Natural killer cell (primary cell): Measurements from ENCODE around the gene DPYSL5. TPM values are rescaled to one million over a fixed set of nuclear protein-coding genes. Genes with fewer than 3 reads are reported as not detected.

Experiments
- ATAC-seq, 3 donors: fragments of 150-1000 bp in 2 of 3; fragments of 200-7000 bp in 1 of 3; cut with Tn5 transposase; 1 replicate in 1 of 3; 2 replicates in 2 of 3; pipeline ENCODE4 v1.10.0; 2021; ENCODE audit warnings: mild to moderate bottlenecking in 2 of 3, moderate library complexity in 2 of 3
- DNase-seq, 2 donors: peaks; one replicate each; pipeline versions ENCODE4 v3.0.0 to v3.0.0-alpha.2; 2013 to 2021; ENCODE audit warnings: mixed read lengths in 1 of 2
- H3K27ac ChIP-seq: one replicate; pipeline ENCODE4 v1.5.1; 2013; ENCODE audit warnings: mild to moderate bottlenecking, low read length
- H3K27me3 ChIP-seq: one replicate; pipeline ENCODE4 v1.6.1; 2013; ENCODE audit warnings: low read length; ENCODE audit not compliant: control insufficient read depth, insufficient read depth
- H3K36me3 ChIP-seq: one replicate; pipeline ENCODE4 v1.6.1; 2013; ENCODE audit warnings: low read length; ENCODE audit not compliant: control insufficient read depth, insufficient read depth
- H3K4me1 ChIP-seq: one replicate; pipeline ENCODE4 v1.6.1; 2013; ENCODE audit warnings: low read length; ENCODE audit not compliant: control insufficient read depth, insufficient read depth
- H3K4me3 ChIP-seq: one replicate; pipeline ENCODE4 v1.5.1; 2013; ENCODE audit warnings: low read length
- H3K9me3 ChIP-seq: one replicate; pipeline ENCODE4 v1.6.1; 2013; ENCODE audit warnings: low read length; ENCODE audit not compliant: control insufficient read depth, insufficient read depth
- H3K27ac Mint-ChIP-seq, 2 donors: one replicate each; pipeline ENCODE4 v1.8.0; 2022; ENCODE audit warnings: mild to moderate bottlenecking in 2 of 2, mixed read lengths in 2 of 2, moderate library complexity in 1 of 2
- H3K27me3 Mint-ChIP-seq, 2 donors: one replicate each; pipeline ENCODE4 v1.8.0; 2022; ENCODE audit warnings: low read depth in 2 of 2, mixed read lengths in 2 of 2
- H3K36me3 Mint-ChIP-seq: one replicate; pipeline ENCODE4 v1.8.0; 2022; ENCODE audit warnings: mixed read lengths
- H3K4me1 Mint-ChIP-seq, 2 donors: one replicate each; pipeline ENCODE4 v1.8.0; 2022; ENCODE audit warnings: mixed read lengths in 2 of 2
- H3K4me3 Mint-ChIP-seq: one replicate; pipeline ENCODE4 v1.8.0; 2022; ENCODE audit warnings: mild to moderate bottlenecking, moderate library complexity, mixed read lengths
- H3K9me3 Mint-ChIP-seq, 2 donors: one replicate each; pipeline ENCODE4 v1.8.0; 2022; ENCODE audit warnings: mixed read lengths in 2 of 2
- CTCF ChIP-seq: fragments of 200-600 bp; IDR thresholded peaks from one replicate; pipeline ENCODE4 v1.8.0; 2022; ENCODE audit warnings: antibody characterized with exemption
- WGBS: methylation state at CpG from one replicate; pipeline ENCODE4 v1.1.7; 2013; ENCODE audit warnings: missing lambda C conversion rate; ENCODE audit not compliant: insufficient coverage; 5-methylcytosine and 5-hydroxymethylcytosine counted together
- intact Hi-C: fragments of 100-400 bp; cut with micrococcal nuclease; formaldehyde crosslinking; loops from one replicate; pipeline ENCODE4 v1.14.2; 2022
- total RNA-seq, 4 donors: library from RNA; stranded (reverse); fragments of 120-200 nt in 1 of 4; gene quantifications; one replicate each; pipeline versions ENCODE4 v1.2.3 to v1.2.4, GENCODE V29; 2013 to 2022

DPYSL5 gene
- total RNA-seq, 3 donors from 2014 or later (not counting 1 experiment from before 2014, with no cell fraction given): not detected

DNA sequence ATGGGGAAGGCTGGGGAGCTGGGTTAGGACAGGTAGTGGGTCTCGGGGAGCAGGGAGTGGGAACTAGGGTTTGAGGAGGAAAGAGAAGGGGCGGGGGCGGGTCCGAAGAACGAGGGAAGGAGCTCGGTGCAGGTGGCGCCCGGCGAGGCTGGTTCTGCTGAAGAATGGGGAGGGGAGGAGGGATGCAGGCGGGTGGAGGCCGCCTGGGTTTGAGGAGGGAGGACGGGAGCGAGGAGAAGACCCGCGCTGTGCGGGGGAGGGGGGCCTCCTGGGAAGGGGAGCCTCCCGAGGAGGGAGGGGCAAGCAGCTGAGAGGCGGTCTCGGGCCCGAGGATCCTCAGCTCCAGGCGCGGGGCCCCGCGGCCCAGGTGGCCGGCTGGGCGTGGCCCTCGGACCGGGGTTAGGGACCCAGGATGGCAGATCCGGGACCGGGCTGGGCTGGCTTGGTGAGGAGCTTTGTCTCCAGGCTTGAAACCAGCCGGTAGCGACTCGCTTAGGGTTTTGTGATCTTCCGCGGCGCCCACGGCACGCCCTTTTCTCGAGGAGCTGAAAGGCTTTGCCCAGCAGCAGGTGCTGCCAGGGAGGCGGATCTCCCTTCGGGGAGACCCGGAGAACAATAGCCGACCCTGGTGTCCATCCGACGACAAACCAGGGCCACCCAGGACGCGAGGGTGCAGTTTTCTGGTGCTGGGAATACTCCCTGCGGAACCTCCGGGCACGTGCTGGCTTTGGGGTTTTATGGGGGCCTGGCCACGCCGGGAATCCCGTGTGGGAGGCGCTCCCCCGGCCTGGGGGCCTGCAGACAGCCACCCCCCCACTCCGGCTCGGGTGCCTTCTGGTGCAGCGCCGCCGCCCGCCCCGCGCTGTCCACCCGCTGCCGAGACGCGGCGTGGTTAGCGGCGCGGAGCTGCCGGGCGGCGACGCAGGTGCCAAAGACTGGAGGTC, 1.4 kb downstream of the DPYSL5 start:
- intact Hi-C loops: loop anchor here (10.0 kb wide), 2 partner anchors 75 to 435 kb away; partner anchors contain the start of gene TRIM54
- ATAC-seq (no peak), DNase-seq (peak in 1 of 2 donors; percentile 29)
- Histone ChIP-seq H3K9me3 (no peaks in the 10 kb centered on the region), H3K27me3 (peaks cover 48% of the 10 kb centered on the region), H3K4me3 (no peak overlapping the region), H3K4me1 (peaks cover 28% of the 10 kb centered on the region), H3K27ac (no peak overlapping the region), H3K36me3 (no peaks in the 10 kb centered on the region)
- no peak for TF ChIP-seq CTCF
- no peak overlapping the region for H3K27ac Mint-ChIP-seq
- H3K27me3 Mint-ChIP-seq: peaks cover 38 to 50% of the 10 kb centered on the region in 2 donors
- no peaks in the 10 kb centered on the region for H3K9me3 Mint-ChIP-seq
- H3K36me3 Mint-ChIP-seq: no peaks in the 10 kb centered on the region
- H3K4me3 Mint-ChIP-seq: peak overlapping the region; percentile 50
- peaks cover 0 to 13% of the 10 kb centered on the region in 2 donors for H3K4me1 Mint-ChIP-seq
- WGBS: 2% methylated on average over 75 of the region's 75 CpGs

GRCh38 chr2:26850000-26850431, 2.1 kb downstream of the DPYSL5 start:
- Mint-ChIP-seq H3K9me3 (no peaks in the 10 kb centered on the region), H3K27ac (no peak overlapping the region), H3K4me1 (peaks cover 0 to 13% of the 10 kb centered on the region in 2 donors), H3K4me3 (no peak overlapping the region), H3K36me3 (no peaks in the 10 kb centered on the region), H3K27me3 (peaks cover 38 to 50% of the 10 kb centered on the region in 2 donors)
- intact Hi-C loops: loop anchor here (10.0 kb wide), 2 partner anchors 75 to 435 kb away; partner anchors contain the start of gene TRIM54
- 33% methylated on average over 25 of the region's 25 CpGs for WGBS
- no peak for TF ChIP-seq CTCF
- DNase-seq (peak in 1 of 2 donors; percentile 7), ATAC-seq (no peak)
- Histone ChIP-seq H3K36me3 (no peaks in the 10 kb centered on the region), H3K27me3 (peaks cover 48% of the 10 kb centered on the region), H3K27ac (no peak overlapping the region), H3K4me1 (peaks cover 28% of the 10 kb centered on the region), H3K4me3 (no peak overlapping the region), H3K9me3 (no peaks in the 10 kb centered on the region)

- Mint-ChIP-seq H3K9me3 (no peaks in the 10 kb centered on the region), H3K4me1 (peaks cover 0 to 13% of the 10 kb centered on the region in 2 donors), H3K4me3 (no peak overlapping the region), H3K36me3 (no peaks in the 10 kb centered on the region), H3K27ac (no peak overlapping the region), H3K27me3 (peaks cover 39 to 49% of the 10 kb centered on the region in 2 donors)
- no peak for TF ChIP-seq CTCF
- Histone ChIP-seq H3K27me3 (peaks cover 48% of the 10 kb centered on the region), H3K4me3 (no peak overlapping the region), H3K36me3 (no peaks in the 10 kb centered on the region), H3K9me3 (no peaks in the 10 kb centered on the region), H3K27ac (no peak overlapping the region), H3K4me1 (peaks cover 28% of the 10 kb centered on the region)
- DNase-seq (no peak), ATAC-seq (no peak)
- intact Hi-C loops: no loop called here
- WGBS: 93% methylated on average over 1 of the region's 1 CpG
Measured at GRCh38 chr2:26850505-26850904, 2.6 kb downstream of the DPYSL5 start.
